GM08714 (cell line): ENCODE data around the gene STXBP6.

Experiments
- H3K4me3 ChIP-seq: fragments of 200-500 bp; sonication (Bioruptor generic); 2 replicates; pipeline ENCODE4 v1.5.1; 2014; ENCODE audit warnings: mild to moderate bottlenecking, low read length, inconsistent platforms
- ZNF274 ChIP-seq: IDR thresholded peaks from 2 replicates; pipeline ENCODE4 v1.6.1; 2012; ENCODE audit warnings: mild to moderate bottlenecking, low read depth, low read length

The STXBP6 gene

GRCh38 chr14:24861083-24861630 lies 188.8 kb downstream of the STXBP6 start:
- H3K4me3 ChIP-seq, result no peak overlapping the region
- no peak for TF ChIP-seq ZNF274

GRCh38 chr14:24859559-24859958 lies 190.4 kb downstream of the STXBP6 start:
- TF ChIP-seq ZNF274, result no peak
- H3K4me3 ChIP-seq, result no peak overlapping the region

- TF ChIP-seq ZNF274, result no peak
These were observed 191.3 kb downstream of the STXBP6 start for GRCh38 chr14:24858684-24859083.

GRCh38 chr14:24858052-24858451 lies 191.9 kb downstream of the STXBP6 start:
- no peak for TF ChIP-seq ZNF274
- no peak overlapping the region for H3K4me3 ChIP-seq

More at GRCh38 chr14:24858684-24859083, 191.3 kb downstream of the STXBP6 start:
- no peak overlapping the region for H3K4me3 ChIP-seq

GRCh38 chr14:24857277-24857676 lies 192.7 kb downstream of the STXBP6 start:
- H3K4me3 ChIP-seq, result no peak overlapping the region
- TF ChIP-seq ZNF274, result no peak

GRCh38 chr14:24853446-24853845 lies 196.5 kb downstream of the STXBP6 start:
- H3K4me3 ChIP-seq, result no peak overlapping the region
- TF ChIP-seq ZNF274, result no peak

- H3K4me3 ChIP-seq, result no peak overlapping the region
- TF ChIP-seq ZNF274, result no peak
These were observed 197.5 kb downstream of the STXBP6 start for GRCh38 chr14:24852312-24853060.

- H3K4me3 ChIP-seq, result no peak overlapping the region
- no peak for TF ChIP-seq ZNF274
These were observed 198.1 kb downstream of the STXBP6 start for GRCh38 chr14:24851837-24852236.

- TF ChIP-seq ZNF274, result no peak
- no peak overlapping the region for H3K4me3 ChIP-seq
These were observed 198.5 kb downstream of the STXBP6 start for GRCh38 chr14:24851406-24851805.

- no peak for TF ChIP-seq ZNF274
- H3K4me3 ChIP-seq, result no peak overlapping the region
These were observed 199.9 kb downstream of the STXBP6 start for GRCh38 chr14:24850072-24850471.

GRCh38 chr14:24849471-24849870 lies 200.5 kb downstream of the STXBP6 start:
- no peak overlapping the region for H3K4me3 ChIP-seq
- TF ChIP-seq ZNF274, result no peak

GRCh38 chr14:24848102-24848790 lies 201.7 kb downstream of the STXBP6 start:
- no peak for TF ChIP-seq ZNF274

GRCh38 chr14:24847568-24848095 lies 202.3 kb downstream of the STXBP6 start:
- no peak for TF ChIP-seq ZNF274
- H3K4me3 ChIP-seq, result no peak overlapping the region

More at GRCh38 chr14:24848102-24848790, 201.7 kb downstream of the STXBP6 start:
- H3K4me3 ChIP-seq, result no peak overlapping the region

- TF ChIP-seq ZNF274, result no peak
- no peak overlapping the region for H3K4me3 ChIP-seq
These were observed 203.7 kb downstream of the STXBP6 start for GRCh38 chr14:24846261-24846660.

GRCh38 chr14:24845851-24846250 lies 204.1 kb downstream of the STXBP6 start:
- no peak for TF ChIP-seq ZNF274
- no peak overlapping the region for H3K4me3 ChIP-seq
